GM06990 (cell line): ENCODE measurements around the gene SDK2.

Experiments
- DNase-seq: peaks from one replicate; pipeline ENCODE4 v3.0.0-alpha.2; 2011; ENCODE audit not compliant: insufficient read length; ENCODE audit errors: extremely low read depth
- H3K27me3 ChIP-seq: replicated peaks from 2 replicates; pipeline ENCODE4 v1.6.0; 2011; ENCODE audit warnings: low read length; ENCODE audit not compliant: control insufficient read depth, insufficient read depth
- H3K36me3 ChIP-seq: 2 replicates; pipeline ENCODE4 v1.5.1; 2011; ENCODE audit warnings: low read length; ENCODE audit not compliant: control insufficient read depth, insufficient read depth
- H3K4me3 ChIP-seq: replicated peaks from 2 replicates; pipeline ENCODE4 v1.5.1; 2011; ENCODE audit warnings: low read depth, mild to moderate bottlenecking, control low read depth, low read length
- CTCF ChIP-seq: IDR thresholded peaks from 2 replicates; pipeline ENCODE4 v1.5.1; 2011; ENCODE audit warnings: low read length, control low read depth, mild to moderate bottlenecking, inconsistent platforms; ENCODE audit not compliant: insufficient read depth, poor library complexity, severe bottlenecking

The SDK2 gene

GRCh38 chr17:73599599-73599998 lies 44.6 kb downstream of the SDK2 start:
- no peak for TF ChIP-seq CTCF
- no peaks in the 10 kb centered on the region; the same call in 1 of the 2 replicates for H3K27me3 ChIP-seq

GRCh38 chr17:73598212-73598611 lies 46.0 kb downstream of the SDK2 start:
- Histone ChIP-seq H3K36me3 (no peaks in the 10 kb centered on the region), H3K27me3 (no peaks in the 10 kb centered on the region; the same call in 1 of the 2 replicates), H3K4me3 (no peak overlapping the region)
- TF ChIP-seq CTCF = no peak
- no peak for DNase-seq

More at GRCh38 chr17:73599599-73599998, 44.6 kb downstream of the SDK2 start:
- no peak for DNase-seq
- no peaks in the 10 kb centered on the region for H3K36me3 ChIP-seq
- H3K4me3 ChIP-seq = no peak overlapping the region

- no peak for DNase-seq
- no peaks in the 10 kb centered on the region; the same call in 1 of the 2 replicates for H3K27me3 ChIP-seq
- no peak overlapping the region for H3K4me3 ChIP-seq
- H3K36me3 ChIP-seq = no peaks in the 10 kb centered on the region
- no peak for TF ChIP-seq CTCF
Measured at GRCh38 chr17:73595931-73596330, 48.3 kb downstream of the SDK2 start.

DNA sequence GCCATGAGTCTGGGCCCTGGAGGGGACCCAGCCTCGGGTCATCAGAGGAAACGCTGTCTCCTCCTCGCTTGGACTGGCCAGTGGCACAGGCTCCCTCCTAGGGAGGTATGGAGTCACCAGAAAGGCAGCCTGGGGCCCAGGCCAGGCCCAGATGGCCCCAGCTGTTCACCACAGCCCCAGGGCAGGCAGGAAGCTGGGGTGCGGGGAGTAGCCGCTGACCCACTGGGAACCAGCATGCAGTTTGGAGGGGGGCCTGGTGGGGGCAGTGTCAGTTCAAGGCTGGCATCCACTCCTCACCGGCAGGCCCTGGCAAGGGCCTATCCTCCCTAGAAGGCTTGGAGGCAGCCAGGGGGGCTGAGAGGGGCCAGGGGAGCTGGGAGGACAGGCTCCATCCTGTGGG lies 48.8 kb downstream of the SDK2 start:
- Histone ChIP-seq H3K27me3 (no peaks in the 10 kb centered on the region; the same call in 1 of the 2 replicates), H3K36me3 (no peaks in the 10 kb centered on the region), H3K4me3 (no peak overlapping the region)
- peak; percentile 44 for TF ChIP-seq CTCF
- DNase-seq = no peak

- H3K36me3 ChIP-seq = no peaks in the 10 kb centered on the region
- DNase-seq = no peak
- TF ChIP-seq CTCF = no peak
- no peak overlapping the region for H3K4me3 ChIP-seq
- H3K27me3 ChIP-seq = no peaks in the 10 kb centered on the region
Measured at GRCh38 chr17:73595068-73595467, 49.2 kb downstream of the SDK2 start.

DNA sequence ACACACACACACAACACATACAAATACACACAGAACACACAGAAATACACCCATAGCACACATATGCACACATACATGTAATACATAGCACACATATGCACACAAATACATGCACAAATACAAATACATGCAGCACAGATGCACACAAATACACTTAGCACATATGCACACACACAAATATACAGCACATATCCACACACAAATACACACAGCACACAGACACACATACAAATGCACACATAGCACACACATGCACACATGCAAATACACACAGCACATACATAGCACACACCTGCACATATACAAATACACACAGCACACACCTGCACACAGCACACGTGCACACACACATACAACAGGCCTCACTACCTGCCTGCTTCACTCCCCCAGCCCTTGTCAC lies 49.6 kb downstream of the SDK2 start:
- no peak for DNase-seq
- H3K27me3 ChIP-seq = no peaks in the 10 kb centered on the region
- H3K4me3 ChIP-seq = no peak overlapping the region
- H3K36me3 ChIP-seq = no peaks in the 10 kb centered on the region
- no peak for TF ChIP-seq CTCF
